Mesothelial cell of epicardium (in vitro differentiated cells): ENCODE measurements around the gene KDM4C. TPM values are rescaled to one million over a fixed set of nuclear protein-coding genes. Genes with fewer than 3 reads are reported as not detected.

ENCODE experiments used
- DNase-seq, 2 experiments: peaks; one replicate each; pipeline ENCODE4 v3.0.0; 2021; ENCODE audit warnings: low spot score in 2 of 2; ENCODE audit not compliant: unreplicated experiment in 2 of 2
- H3K27ac Mint-ChIP-seq: 2 replicates; pipeline ENCODE4 v1.8.0; 2021; ENCODE audit warnings: mixed read lengths
- H3K27me3 Mint-ChIP-seq: 2 replicates; pipeline ENCODE4 v1.8.0; 2021; ENCODE audit warnings: low read depth, mixed read lengths
- H3K36me3 Mint-ChIP-seq: 2 replicates; pipeline ENCODE4 v1.8.0; 2021; ENCODE audit warnings: mixed read lengths
- H3K4me1 Mint-ChIP-seq: 2 replicates; pipeline ENCODE4 v1.8.0; 2021; ENCODE audit warnings: mixed read lengths
- H3K4me3 Mint-ChIP-seq: 2 replicates; pipeline ENCODE4 v1.8.0; 2021; ENCODE audit warnings: mild to moderate bottlenecking, moderate library complexity, mixed read lengths
- H3K9me3 Mint-ChIP-seq: 2 replicates; pipeline ENCODE4 v1.8.0; 2021; ENCODE audit warnings: mixed read lengths
- CTCF ChIP-seq: fragments of 200-600 bp; sonication (generic); IDR thresholded peaks from one replicate; pipeline ENCODE4 v1.5.0; 2021; ENCODE audit warnings: antibody characterized with exemption; ENCODE audit not compliant: unreplicated experiment
- total RNA-seq: library from RNA; stranded (reverse); gene quantifications from 3 replicates; pipeline ENCODE4 v1.2.1, GENCODE V29; 2021

The KDM4C gene
- total RNA-seq, 1 donor from 2014 or later, result 25.4 TPM

- DNase-seq, result no peak
- Mint-ChIP-seq H3K4me1 (peaks cover 8% of the 10 kb centered on the region), H3K9me3 (peaks cover 12% of the 10 kb centered on the region), H3K36me3 (peaks cover 13% of the 10 kb centered on the region), H3K27me3 (no peaks in the 10 kb centered on the region), H3K4me3 (no peak overlapping the region), H3K27ac (no peak overlapping the region)
- no peak for TF ChIP-seq CTCF
Observed at GRCh38 chr9:7153134-7153533, 395.4 kb downstream of the KDM4C start.

DNA sequence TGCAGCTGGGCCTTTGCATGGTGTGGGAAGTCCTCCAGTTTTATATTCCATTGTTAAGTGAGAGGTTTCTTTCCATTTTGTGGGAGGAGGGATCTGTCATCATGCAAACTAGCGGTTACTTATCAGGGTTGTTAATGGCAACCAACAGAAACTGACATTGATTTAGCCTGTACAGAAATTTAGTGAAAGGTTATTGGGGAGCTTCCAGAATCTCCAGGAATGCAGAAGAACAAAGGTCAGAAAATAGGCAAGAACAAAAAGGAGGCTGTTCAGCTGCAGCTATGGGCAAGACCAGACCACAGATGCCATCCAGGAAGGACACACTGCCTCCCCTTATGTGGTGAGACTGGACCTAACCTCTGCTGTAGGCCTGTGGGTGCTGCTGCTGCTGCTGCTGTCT, 395.8 kb downstream of the KDM4C start:
- Mint-ChIP-seq H3K9me3 (peaks cover 17% of the 10 kb centered on the region), H3K36me3 (peaks cover 18% of the 10 kb centered on the region), H3K4me3 (no peak overlapping the region), H3K27me3 (no peaks in the 10 kb centered on the region), H3K27ac (no peak overlapping the region), H3K4me1 (peaks cover 8% of the 10 kb centered on the region)
- no peak for DNase-seq
- TF ChIP-seq CTCF, result no peak

DNA sequence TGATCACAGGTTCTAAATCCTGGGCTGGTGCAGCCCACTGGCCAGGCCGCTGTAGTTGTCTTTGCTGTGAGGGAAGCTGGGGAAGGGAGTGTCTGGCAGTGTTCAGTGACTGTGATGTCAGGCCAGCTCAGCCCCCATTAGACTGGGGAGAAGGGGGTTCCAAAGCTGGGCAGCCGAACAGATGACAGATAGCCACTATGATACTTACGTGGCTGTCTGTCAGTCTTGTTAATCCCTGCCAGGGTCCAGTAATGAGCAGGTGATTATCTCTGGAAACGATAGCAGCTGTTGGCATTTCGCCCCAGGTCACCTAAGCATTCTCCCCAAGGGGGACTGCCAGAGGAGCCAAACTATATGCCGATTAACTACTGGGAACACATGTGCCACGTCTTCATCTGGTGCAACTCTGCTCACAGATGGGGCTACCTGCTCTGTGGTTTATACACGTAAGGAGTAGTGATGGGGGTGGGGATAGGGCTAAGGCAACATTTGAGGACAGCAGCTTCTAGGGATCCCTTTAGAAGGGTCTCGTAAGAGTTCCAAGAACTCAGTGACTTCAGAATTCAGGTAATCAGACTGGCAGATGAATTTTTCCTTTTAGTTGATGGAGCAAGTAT, 396.3 kb downstream of the KDM4C start:
- no peak for TF ChIP-seq CTCF
- Mint-ChIP-seq H3K9me3 (peaks cover 18% of the 10 kb centered on the region), H3K27ac (no peak overlapping the region), H3K4me3 (no peak overlapping the region), H3K4me1 (peaks cover 8% of the 10 kb centered on the region), H3K36me3 (peaks cover 19% of the 10 kb centered on the region), H3K27me3 (no peaks in the 10 kb centered on the region)
- DNase-seq, result no peak

GRCh38 chr9:7154650-7155049, 396.9 kb downstream of the KDM4C start:
- H3K4me3 Mint-ChIP-seq, result no peak overlapping the region
- no peak for DNase-seq
- H3K27me3 Mint-ChIP-seq, result no peaks in the 10 kb centered on the region
- peaks cover 18% of the 10 kb centered on the region for H3K9me3 Mint-ChIP-seq
- TF ChIP-seq CTCF, result no peak
- peaks cover 20% of the 10 kb centered on the region for H3K36me3 Mint-ChIP-seq
- H3K4me1 Mint-ChIP-seq, result peaks cover 8% of the 10 kb centered on the region
- H3K27ac Mint-ChIP-seq, result no peak overlapping the region

DNA sequence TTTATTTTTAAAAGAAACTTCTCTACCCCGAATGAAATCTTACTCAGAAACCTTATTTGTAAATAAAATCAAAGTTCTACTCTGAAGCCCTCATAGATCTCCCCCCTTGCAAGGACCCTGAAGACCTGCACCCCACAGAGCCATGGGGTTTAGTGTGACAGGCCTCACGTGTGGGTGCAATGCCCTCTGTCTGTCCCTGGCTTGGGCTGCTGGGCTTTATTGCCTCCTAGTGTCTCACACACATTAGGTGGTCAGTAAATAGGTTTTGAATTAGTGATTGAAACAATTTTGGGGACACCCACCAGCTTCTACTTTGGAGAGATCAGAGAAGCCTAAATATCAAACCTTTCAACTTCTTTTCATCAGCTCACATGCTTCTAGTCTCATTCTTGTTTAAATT, 403.7 kb downstream of the KDM4C start:
- no peak overlapping the region for H3K4me3 Mint-ChIP-seq
- H3K9me3 Mint-ChIP-seq, result peaks cover 20% of the 10 kb centered on the region
- H3K36me3 Mint-ChIP-seq, result peaks cover 19% of the 10 kb centered on the region
- no peaks in the 10 kb centered on the region for H3K27me3 Mint-ChIP-seq
- H3K4me1 Mint-ChIP-seq, result peaks cover 27% of the 10 kb centered on the region
- no peak for TF ChIP-seq CTCF
- peak overlapping the region; percentile 7 for H3K27ac Mint-ChIP-seq
- DNase-seq, result no peak

DNA sequence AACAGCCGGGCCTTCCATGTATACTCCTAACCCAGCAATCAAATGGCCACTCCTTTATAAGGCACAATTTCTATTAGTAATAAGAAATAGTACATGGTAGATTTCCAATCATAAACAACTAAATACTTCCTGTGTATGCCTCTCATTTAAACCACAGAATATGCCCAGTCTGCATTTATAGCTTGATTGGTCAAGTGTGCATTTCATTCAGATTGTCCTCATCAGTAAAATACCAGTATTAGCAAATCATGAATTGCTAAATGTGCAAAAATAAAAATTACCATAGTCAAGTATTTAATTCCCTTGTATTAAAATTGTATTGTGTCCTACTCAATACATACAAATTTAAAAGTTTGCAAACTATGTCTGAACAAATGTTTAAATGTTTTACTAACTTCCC, 406.2 kb downstream of the KDM4C start:
- H3K27me3 Mint-ChIP-seq, result no peaks in the 10 kb centered on the region
- no peak for TF ChIP-seq CTCF
- peaks cover 7% of the 10 kb centered on the region for H3K36me3 Mint-ChIP-seq
- peaks cover 8% of the 10 kb centered on the region for H3K9me3 Mint-ChIP-seq
- H3K4me1 Mint-ChIP-seq, result peaks cover 27% of the 10 kb centered on the region
- no peak overlapping the region for H3K4me3 Mint-ChIP-seq
- H3K27ac Mint-ChIP-seq, result no peak overlapping the region
- DNase-seq, result no peak
